ENCODE measurements around the gene SPIN2B. TPM values are rescaled to one million over a fixed set of nuclear protein-coding genes. Genes with fewer than 3 reads are reported as not detected.

Gene SPIN2B
- total RNA-seq, 1 donor from 2014 or later, result 8.4 TPM

DNA sequence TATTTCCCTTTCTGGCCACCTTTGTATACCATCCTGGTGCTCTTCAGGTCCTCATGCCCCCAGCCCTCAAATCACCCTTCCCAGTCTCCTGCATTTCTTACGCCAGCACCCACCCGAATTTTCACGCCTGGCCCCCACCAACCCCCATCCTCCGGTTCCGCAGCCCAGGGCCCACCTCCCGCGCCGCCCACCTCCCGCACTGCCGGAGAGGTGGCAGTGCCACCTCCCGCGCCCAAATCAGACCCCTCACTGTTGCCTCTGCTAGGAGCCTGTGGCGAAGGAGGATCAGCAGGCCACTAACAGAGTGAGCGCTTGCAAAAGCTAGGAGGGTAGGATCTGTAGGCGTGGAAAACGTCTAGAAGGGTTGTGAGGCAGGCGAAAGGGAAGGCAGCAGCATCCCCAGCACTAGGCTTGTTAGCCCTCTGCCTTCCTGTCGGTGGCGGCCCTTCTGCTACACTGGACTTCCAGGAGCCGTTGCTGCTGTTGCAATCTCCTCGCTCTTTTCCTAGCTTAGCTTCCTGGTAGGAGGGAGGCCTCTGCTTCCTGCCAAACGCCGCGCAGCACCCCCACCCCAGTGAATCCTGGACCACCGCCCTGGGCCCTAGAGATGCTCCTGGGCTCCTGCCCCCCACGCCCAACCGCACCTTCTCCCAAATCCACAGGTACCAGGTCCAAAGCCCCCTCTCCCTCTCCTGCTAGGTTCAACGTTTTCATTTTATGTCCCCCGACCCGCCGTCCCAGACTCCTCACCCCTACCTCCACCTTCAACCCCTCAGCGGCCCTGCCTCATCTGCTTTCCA lies 51.0 kb downstream of the SPIN2B start:
- DNase-seq, result no peak

Other genes starting within 250 kb of the SPIN2B start
- gene SPIN3, start 126.0 kb downstream of the SPIN2B start, total RNA-seq, result 15.8 TPM
- 0.41 TPM for gene SPIN2A, start 15.8 kb upstream of the SPIN2B start, total RNA-seq
- 3.3 TPM for gene FAAH2, start 165.2 kb upstream of the SPIN2B start, total RNA-seq